ENCODE measurements around the gene EIF1AD.

Gene EIF1AD

GRCh38 chr11:65976216-65977176, 25.5 kb downstream of the EIF1AD start:
- no peaks in the 10 kb centered on the region for H3K9me3 ChIP-seq
- no peak overlapping the region for H3K27ac ChIP-seq
- no peaks in the 10 kb centered on the region for H3K4me1 ChIP-seq (ENCODE audit: control insufficient read depth in 1 of 2, insufficient read depth in 1 of 2, low read depth in 1 of 2, low read length in 1 of 2)
- peaks cover 54% of the 10 kb centered on the region for H3K36me3 ChIP-seq
- TF ChIP-seq CTCF (IDR thresholded peaks at IDR 0.05), result no peak
- H3K4me3 ChIP-seq (ENCODE audit: low read depth in 1 of 2, low read length in 1 of 2), result no peak overlapping the region
- no peaks in the 10 kb centered on the region for H3K27me3 ChIP-seq

- Histone ChIP-seq H3K9me3 (no peaks in the 10 kb centered on the region), H3K4me3 (ENCODE audit: low read depth in 1 of 2, low read length in 1 of 2) (no peak overlapping the region), H3K27me3 (no peaks in the 10 kb centered on the region), H3K36me3 (peaks cover 54% of the 10 kb centered on the region), H3K27ac (no peak overlapping the region), H3K4me1 (ENCODE audit: control insufficient read depth in 1 of 2, insufficient read depth in 1 of 2, low read depth in 1 of 2, low read length in 1 of 2) (no peaks in the 10 kb centered on the region)
- TF ChIP-seq CTCF (IDR thresholded peaks at IDR 0.05), result no peak
These were observed 26.2 kb downstream of the EIF1AD start for GRCh38 chr11:65975771-65976170.

GRCh38 chr11:65973439-65974110, 28.4 kb downstream of the EIF1AD start:
- peaks cover 39% of the 10 kb centered on the region for H3K36me3 ChIP-seq
- H3K27me3 ChIP-seq, result no peaks in the 10 kb centered on the region
- TF ChIP-seq CTCF (IDR thresholded peaks at IDR 0.05), result no peak
- no peaks in the 10 kb centered on the region for H3K9me3 ChIP-seq
- no peak overlapping the region for H3K27ac ChIP-seq
- peaks cover 21% of the 10 kb centered on the region in 2 experiments for H3K4me1 ChIP-seq (ENCODE audit: control insufficient read depth in 1 of 2, insufficient read depth in 1 of 2, low read depth in 1 of 2, low read length in 1 of 2)
- H3K4me3 ChIP-seq (ENCODE audit: low read depth in 1 of 2, low read length in 1 of 2), result no peak overlapping the region

GRCh38 chr11:65972116-65972515, 29.8 kb downstream of the EIF1AD start:
- Histone ChIP-seq H3K36me3 (peaks cover 39% of the 10 kb centered on the region), H3K27ac (peak overlapping the region; percentile 13), H3K4me3 (ENCODE audit: low read depth in 1 of 2, low read length in 1 of 2) (no peak overlapping the region), H3K9me3 (no peaks in the 10 kb centered on the region), H3K4me1 (ENCODE audit: control insufficient read depth in 1 of 2, insufficient read depth in 1 of 2, low read depth in 1 of 2, low read length in 1 of 2) (peaks cover 26 to 27% of the 10 kb centered on the region in 2 experiments), H3K27me3 (no peaks in the 10 kb centered on the region)
- TF ChIP-seq CTCF (IDR thresholded peaks at IDR 0.05), result no peak

GRCh38 chr11:65968600-65969482, 33.1 kb downstream of the EIF1AD start:
- Histone ChIP-seq H3K4me1 (ENCODE audit: control insufficient read depth in 1 of 2, insufficient read depth in 1 of 2, low read depth in 1 of 2, low read length in 1 of 2) (peaks cover 26 to 31% of the 10 kb centered on the region in 2 experiments), H3K4me3 (ENCODE audit: low read depth in 1 of 2, low read length in 1 of 2) (peak overlapping the region; percentile 28 to 47), H3K9me3 (no peaks in the 10 kb centered on the region), H3K27ac (peak overlapping the region; percentile 80), H3K27me3 (no peaks in the 10 kb centered on the region), H3K36me3 (peaks cover 54% of the 10 kb centered on the region)
- no peak for TF ChIP-seq CTCF (IDR thresholded peaks at IDR 0.05)

All from neutrophil (primary cell).